ENCODE results near the gene PIP5K1B. TPM values are rescaled to one million over a fixed set of nuclear protein-coding genes. Genes with fewer than 3 reads are reported as not detected.

The PIP5K1B gene
- total RNA-seq, 1 donor from 2014 or later, result 0.71 TPM

GRCh38 chr9:68991457-68991856 lies 286.4 kb downstream of the PIP5K1B start:
- no peak for TF ChIP-seq CTCF (IDR thresholded peaks at IDR 0.05; ENCODE audit: insufficient read depth, low read length, poor library complexity, severe bottlenecking)
- no peak for DNase-seq (ENCODE audit: low read depth)

GRCh38 chr9:68995776-68996175 lies 290.7 kb downstream of the PIP5K1B start:
- Histone ChIP-seq H3K4me3 (ENCODE audit: low read depth, low read length) (no peak overlapping the region), H3K27me3 (ENCODE audit: control insufficient read depth, insufficient read depth, low read length) (peaks cover 3% of the 10 kb centered on the region), H3K36me3 (ENCODE audit: control insufficient read depth, insufficient read depth, low read length) (no peaks in the 10 kb centered on the region)
- DNase-seq (ENCODE audit: low read depth), result no peak
- no peak for TF ChIP-seq CTCF (IDR thresholded peaks at IDR 0.05; ENCODE audit: insufficient read depth, low read length, poor library complexity, severe bottlenecking)

More at GRCh38 chr9:68991457-68991856, 286.4 kb downstream of the PIP5K1B start:
- no peaks in the 10 kb centered on the region for H3K27me3 ChIP-seq (ENCODE audit: control insufficient read depth, insufficient read depth, low read length)
- no peak overlapping the region for H3K4me3 ChIP-seq (ENCODE audit: low read depth, low read length)
- H3K36me3 ChIP-seq (ENCODE audit: control insufficient read depth, insufficient read depth, low read length), result no peaks in the 10 kb centered on the region

GRCh38 chr9:68996462-68996861 lies 291.4 kb downstream of the PIP5K1B start:
- DNase-seq (ENCODE audit: low read depth), result no peak
- no peak for TF ChIP-seq CTCF (IDR thresholded peaks at IDR 0.05; ENCODE audit: insufficient read depth, low read length, poor library complexity, severe bottlenecking)

GRCh38 chr9:68997666-68998065 lies 292.6 kb downstream of the PIP5K1B start:
- H3K4me3 ChIP-seq (ENCODE audit: low read depth, low read length), result no peak overlapping the region
- no peak for TF ChIP-seq CTCF (IDR thresholded peaks at IDR 0.05; ENCODE audit: insufficient read depth, low read length, poor library complexity, severe bottlenecking)
- H3K27me3 ChIP-seq (ENCODE audit: control insufficient read depth, insufficient read depth, low read length), result peaks cover 3% of the 10 kb centered on the region
- H3K36me3 ChIP-seq (ENCODE audit: control insufficient read depth, insufficient read depth, low read length), result no peaks in the 10 kb centered on the region
- DNase-seq (ENCODE audit: low read depth), result no peak

More at GRCh38 chr9:68996462-68996861, 291.4 kb downstream of the PIP5K1B start:
- Histone ChIP-seq H3K27me3 (ENCODE audit: control insufficient read depth, insufficient read depth, low read length) (peaks cover 3% of the 10 kb centered on the region), H3K4me3 (ENCODE audit: low read depth, low read length) (no peak overlapping the region), H3K36me3 (ENCODE audit: control insufficient read depth, insufficient read depth, low read length) (no peaks in the 10 kb centered on the region)

- no peak for DNase-seq (ENCODE audit: low read depth)
- no peak for TF ChIP-seq CTCF (IDR thresholded peaks at IDR 0.05; ENCODE audit: insufficient read depth, low read length, poor library complexity, severe bottlenecking)
- peaks cover 3% of the 10 kb centered on the region for H3K27me3 ChIP-seq (ENCODE audit: control insufficient read depth, insufficient read depth, low read length)
- no peak overlapping the region for H3K4me3 ChIP-seq (ENCODE audit: low read depth, low read length)
- no peaks in the 10 kb centered on the region for H3K36me3 ChIP-seq (ENCODE audit: control insufficient read depth, insufficient read depth, low read length)
These were observed 293.3 kb downstream of the PIP5K1B start for GRCh38 chr9:68998385-68998784.

GRCh38 chr9:68998812-68999211 lies 293.8 kb downstream of the PIP5K1B start:
- Histone ChIP-seq H3K4me3 (ENCODE audit: low read depth, low read length) (no peak overlapping the region), H3K27me3 (ENCODE audit: control insufficient read depth, insufficient read depth, low read length) (peaks cover 3% of the 10 kb centered on the region), H3K36me3 (ENCODE audit: control insufficient read depth, insufficient read depth, low read length) (no peaks in the 10 kb centered on the region)
- no peak for TF ChIP-seq CTCF (IDR thresholded peaks at IDR 0.05; ENCODE audit: insufficient read depth, low read length, poor library complexity, severe bottlenecking)
- no peak for DNase-seq (ENCODE audit: low read depth)

Data from kidney epithelial cell (primary cell).